DMS79 (cell line): Measurements from ENCODE around the gene DMRT2.

Experiments used
- DNase-seq: peaks from one replicate; lab custom pipeline; 2025; lab: John Stamatoyannopoulos, UW

DMRT2 gene

DNA sequence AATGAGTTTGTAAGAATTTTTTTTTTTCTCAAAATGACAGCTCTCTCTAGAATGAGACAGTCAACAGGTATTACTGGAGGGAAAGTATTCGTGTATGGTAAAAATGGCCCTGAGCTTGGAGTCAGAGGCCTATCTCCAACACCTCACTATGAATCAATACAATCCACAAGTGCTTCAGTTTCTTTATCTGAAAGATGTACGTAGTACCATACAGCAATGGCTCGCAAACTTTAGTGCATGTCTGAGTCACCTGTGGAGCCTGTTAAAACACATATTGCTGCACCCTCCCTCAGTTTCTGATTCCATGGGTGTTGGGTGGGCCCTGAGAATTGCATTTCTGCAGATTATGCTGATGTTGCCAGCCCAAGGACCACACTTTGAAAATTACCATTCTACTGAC is 44.6 kb downstream of the DMRT2 start:
- no peak for DNase-seq

DNA sequence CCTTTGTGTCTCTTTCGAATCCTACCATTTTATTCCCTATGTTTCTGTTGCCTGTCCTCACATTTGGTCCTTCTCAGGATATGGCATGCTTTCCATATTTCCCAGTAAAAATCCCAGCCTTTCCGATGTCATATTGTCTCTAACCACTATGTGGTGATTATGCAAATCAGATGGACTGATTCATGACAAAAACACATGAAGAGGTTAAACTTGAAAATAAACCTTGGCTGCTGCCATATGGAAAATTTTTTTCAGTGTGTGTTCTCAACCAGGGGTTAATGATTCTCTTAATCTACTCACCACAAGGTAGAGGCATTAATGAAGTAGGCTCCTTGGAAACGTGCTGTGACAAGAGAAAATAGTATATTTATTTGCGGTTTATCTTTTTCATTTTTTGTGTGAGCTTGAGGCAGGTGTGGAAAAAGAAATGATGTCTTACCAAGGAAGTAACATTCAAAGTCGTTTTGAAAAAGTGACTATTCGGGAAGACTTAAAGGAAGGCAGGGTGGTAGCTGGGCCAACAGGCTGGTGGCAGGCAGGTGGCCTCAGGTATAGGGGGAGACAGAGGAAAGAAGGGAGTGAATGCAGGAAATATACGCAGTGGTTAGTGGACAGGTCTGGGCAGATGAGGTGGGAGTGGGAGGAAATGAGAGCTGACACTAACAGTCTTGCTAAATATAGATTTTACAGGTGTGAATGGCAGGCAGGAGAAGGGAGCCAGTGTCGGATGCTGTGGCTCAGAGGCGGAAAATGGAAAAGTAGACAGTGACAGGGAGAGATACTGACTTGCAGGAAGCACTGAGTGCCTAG is 46.2 kb downstream of the DMRT2 start:
- no peak for DNase-seq

DNA sequence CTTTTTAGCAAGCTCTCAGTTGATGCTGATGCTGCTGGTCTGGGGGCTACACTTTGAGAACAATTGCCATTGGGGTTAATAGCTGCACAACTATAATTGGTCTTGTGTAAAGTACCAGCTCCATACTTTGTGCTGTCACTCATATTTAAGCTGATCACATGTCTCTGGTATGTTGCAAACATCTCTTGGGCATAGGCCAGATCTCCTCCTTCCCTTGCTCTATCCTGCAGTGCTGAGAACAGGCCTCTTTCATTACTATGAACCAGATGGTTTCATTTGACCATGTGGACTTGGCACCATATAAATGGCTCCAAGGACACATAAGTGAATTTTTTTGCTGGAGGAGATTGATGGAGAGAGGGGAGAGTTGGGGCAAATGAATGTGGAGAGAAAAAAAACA is 48.4 kb downstream of the DMRT2 start:
- no peak for DNase-seq

DNA sequence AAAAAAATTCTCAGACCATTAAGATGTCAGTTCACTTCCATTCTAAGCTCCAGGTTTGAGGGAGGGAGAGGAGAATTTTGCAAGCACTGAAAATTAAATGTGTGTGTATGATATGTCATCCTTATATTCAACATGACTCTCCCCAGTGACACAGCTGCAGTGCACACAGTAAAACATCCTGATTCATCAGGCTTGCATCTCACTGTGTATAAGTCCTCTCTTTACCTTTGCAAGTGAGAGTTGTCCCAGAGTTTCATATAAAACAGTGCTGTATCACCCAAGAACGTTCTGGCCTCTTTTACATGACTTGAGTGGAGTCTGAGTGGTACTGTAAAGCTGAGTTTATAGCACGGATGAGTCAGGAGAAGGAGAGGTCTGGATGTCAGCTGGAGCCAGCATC is 50.0 kb downstream of the DMRT2 start:
- no peak for DNase-seq

DNA sequence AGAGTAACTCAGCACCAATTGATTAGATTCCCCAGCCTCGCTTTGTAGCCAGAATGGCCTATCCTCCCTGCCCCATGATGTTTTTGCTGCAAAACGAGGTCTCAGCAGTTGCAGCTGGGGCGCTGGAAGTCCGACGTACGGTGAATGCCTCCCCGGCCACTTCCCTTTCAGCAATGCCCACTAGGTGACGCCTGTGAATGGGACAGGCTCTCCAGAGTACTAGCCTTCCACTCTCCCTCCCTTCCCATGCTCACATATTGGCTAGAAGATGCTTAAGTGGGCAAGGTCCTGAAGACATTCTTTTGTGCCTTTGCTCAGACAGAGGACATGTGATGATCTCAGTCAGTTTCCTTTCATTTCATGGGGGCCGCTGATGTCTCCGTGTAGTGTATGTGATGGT is 50.8 kb downstream of the DMRT2 start:
- no peak for DNase-seq

DNA sequence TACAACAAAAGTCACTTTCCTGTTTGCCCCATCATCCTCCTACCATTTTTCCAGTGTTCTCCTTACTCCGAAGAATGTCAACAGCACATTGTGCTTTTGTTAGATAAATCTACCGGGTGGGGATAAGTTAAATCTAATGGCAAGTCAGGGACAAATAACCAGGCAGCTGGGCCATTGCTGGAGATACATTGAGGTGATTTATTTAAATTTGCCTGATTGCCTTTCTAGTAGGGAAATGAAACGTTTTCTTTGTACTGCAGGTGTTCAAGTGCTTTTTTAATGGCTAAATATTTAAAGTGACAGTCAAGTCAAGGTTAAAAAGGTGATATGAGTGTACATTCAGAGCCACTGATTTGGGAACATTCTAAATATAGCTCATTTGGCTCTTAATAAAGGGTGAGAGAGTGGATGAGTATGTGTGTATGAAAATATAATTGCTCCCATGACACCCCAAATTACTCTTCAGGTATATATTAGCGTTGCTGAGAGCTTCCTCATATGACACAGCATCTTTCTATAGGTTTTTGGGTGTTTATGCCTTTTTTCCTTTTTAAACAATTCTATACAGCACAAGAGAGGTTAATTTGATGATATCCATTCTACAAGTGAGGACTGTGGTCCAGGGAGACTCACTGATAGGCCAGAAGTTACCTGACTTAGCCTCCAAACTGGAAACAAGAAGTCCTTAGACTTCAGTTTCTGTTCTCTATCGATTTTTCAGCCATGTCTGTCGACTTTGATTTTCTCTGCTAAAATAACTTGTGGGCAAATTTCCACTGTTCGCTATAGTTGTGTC is 51.9 kb downstream of the DMRT2 start:
- DNase-seq: no peak

DNA sequence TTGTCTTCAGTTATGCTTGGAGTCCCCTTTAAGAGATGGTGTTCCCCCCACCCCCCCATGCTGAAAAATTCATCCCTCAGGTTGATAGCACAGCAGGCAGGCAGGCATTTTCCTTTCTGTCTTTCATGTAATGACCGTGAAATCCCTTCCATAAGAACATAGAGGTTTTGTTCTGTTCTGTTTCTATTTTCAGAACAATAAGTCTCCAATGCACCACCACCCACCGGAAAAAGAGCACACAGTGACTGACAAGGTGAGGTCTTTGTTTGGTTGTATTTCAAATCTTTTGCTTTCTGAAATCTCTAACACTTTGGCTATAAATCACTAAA is 52.4 kb downstream of the DMRT2 start:
- no peak for DNase-seq
